Mesenteric fat pad (tissue), 1 donor: ENCODE data around the gene BCL11A. TPM values are rescaled to one million over a fixed set of nuclear protein-coding genes. Genes with fewer than 3 reads are reported as not detected.

ENCODE experiments used
- DNase-seq: peaks from one replicate; pipeline ENCODE4 v3.0.0-alpha.2; 2020; ENCODE audit warnings: low spot score
- total RNA-seq: library from RNA; stranded (reverse); fragmentation: NEBNext Ultra II Directional; extraction: Animal tissue kit (Norgen Biotek cat#: 25700); gene quantifications from one replicate; pipeline ENCODE4 v1.2.1, GENCODE V29; 2021
- donor health status: DM: yes; HTN: yes; CAD: no.

The BCL11A gene
- total RNA-seq, 1 donor from 2014 or later = 0.64 TPM

DNA sequence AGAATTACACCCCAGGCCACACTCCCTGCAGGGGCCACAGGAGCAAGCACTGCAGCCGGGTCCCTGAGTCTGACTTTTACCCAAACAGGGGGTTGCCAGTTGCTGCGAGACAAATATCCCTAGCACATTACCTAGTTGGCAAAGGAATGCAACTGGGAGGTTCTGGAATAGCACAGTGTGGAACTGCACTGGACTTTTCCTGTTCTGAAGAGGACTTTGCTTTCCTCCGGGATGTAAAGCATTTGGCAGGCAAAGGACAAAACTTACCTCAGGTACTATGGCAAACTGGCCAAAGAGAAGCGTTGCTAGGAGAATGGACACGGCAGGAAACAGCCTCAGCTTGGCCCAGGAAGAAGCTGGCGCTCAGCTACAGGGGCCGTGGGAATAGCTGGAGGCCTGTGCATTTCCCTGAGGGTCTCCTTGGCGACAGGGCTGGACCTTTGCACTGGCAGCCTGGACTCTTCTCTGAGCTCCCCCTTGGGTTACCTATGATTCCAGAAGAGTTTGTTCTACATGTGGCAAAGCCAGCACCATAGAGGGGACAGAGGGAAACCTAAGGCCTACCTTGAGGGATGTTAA lies 45.0 kb downstream of the BCL11A start:
- no peak for DNase-seq

DNA sequence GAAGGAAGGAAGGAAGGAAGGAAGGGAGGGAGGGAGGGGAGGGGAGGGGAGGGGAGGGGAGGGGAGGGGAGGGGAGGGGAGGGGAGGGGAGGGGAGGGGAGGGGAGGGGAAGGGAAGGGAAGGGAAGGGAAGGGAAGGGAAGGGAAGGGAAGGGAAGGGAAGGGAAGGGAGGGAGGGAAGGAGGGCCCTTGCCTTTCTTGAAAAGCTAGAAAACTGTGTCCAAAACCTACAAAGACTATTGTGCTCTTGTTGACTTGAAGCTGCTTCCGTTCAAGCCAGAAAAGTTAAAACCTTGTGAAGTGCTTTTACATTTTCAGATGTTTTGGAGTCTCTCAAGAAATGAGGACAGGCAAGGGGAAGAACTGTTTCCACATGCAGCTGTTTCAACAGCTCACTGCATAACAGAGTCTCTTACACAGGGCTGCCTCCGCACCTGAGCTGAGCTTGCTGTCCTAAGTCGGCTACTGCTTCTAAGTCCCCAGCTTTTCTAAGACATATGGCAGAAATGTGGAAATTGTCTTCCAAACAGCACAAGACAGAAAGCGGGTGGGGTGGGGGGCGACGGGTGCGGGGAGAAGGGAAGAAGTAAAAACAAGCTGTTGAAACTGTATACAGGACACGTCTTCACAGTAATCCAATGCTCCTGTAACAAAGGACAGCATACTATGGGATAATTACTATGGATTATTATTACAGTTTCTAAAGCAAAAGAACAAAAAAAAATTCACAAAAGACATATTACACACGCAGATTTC lies 46.1 kb downstream of the BCL11A start:
- DNase-seq = no peak

GRCh38 chr2:60505880-60506260 lies 47.6 kb downstream of the BCL11A start:
- DNase-seq = no peak

DNA sequence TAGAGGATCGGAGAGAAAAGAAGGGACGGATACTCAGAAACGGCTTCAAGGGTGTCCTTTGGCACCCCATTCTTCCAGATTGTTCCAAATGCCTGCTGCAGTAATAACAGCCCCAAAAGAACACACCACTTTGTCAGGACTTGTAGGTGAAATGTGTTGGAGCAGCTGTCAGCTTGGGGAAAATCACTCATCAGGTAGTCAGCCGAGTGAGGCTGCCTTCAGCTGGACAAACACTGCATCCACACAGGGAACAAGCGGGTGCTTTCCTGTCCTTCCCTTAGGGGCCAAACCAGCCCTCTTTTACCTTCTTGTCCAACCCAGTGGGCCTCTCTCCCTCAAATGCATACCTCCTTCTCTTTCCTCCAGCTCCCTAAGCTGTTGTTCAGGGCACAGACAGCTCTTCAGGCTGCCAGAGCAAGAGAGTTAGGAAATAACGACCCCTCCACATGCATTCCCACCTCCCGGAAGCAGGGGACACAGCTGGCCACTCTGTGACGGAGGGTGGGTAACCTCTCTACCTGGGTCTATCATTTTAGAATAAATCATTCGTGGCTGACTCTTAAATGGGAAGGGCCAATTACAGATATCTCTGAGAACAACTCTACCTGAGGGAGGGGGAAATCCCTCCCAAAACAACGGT lies 48.1 kb downstream of the BCL11A start:
- no peak for DNase-seq

DNA sequence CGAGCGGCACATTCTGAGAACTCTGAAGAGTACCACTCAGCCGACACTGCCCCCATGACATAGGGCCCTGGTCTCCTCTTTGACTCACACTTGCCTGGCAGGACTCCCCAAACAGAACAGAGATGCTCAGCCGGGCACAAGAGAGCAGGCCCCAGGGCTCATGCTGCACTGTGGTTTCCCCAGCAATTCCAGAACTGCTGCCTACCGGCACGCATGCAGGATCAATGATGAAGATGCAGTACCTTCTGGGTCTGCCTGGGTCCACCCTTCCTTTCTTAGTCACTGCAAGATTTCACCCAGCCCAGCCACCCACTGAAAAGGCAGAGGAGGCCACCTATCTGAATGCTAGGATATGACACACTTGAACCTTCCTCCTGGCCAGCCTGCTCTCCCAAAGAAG lies 49.4 kb downstream of the BCL11A start:
- DNase-seq = no peak

DNA sequence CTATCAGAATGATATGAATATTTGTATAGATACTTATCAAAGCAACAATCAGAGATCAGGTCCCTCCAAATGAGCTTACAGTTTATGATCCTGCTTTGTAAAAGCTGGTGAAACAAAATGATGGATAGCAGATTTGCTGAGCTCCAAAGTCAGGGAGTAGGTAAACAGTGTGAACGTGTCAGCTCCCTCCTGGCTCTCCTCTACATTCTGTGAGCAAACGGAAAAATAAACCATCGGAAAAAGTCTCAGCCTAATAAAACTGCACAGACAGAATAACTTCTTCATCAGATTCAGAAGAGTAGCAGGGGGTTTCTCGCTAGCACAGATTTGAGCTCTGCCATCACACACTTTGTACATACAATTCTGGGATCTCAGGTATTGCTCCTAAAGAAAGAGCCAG lies 51.3 kb downstream of the BCL11A start:
- DNase-seq = no peak

DNA sequence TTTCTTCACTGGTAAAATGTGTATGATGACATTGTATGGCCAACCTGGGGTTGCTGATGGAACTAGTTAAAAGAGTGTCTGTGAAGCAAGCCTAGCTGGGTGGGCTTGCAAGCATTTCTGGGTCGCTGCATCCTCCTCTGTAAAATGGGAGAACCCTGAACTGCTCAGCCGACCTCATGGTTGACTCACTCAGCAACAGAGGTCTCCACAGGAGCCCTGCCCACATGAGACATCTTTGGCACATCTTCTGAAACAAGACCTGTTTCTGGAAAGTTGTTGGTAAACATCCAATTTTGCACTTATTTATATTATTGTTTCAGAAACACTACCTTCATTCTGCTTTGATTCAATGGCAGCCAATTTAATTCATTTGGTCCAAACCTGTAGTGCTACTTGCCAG lies 52.6 kb downstream of the BCL11A start:
- no peak for DNase-seq

DNA sequence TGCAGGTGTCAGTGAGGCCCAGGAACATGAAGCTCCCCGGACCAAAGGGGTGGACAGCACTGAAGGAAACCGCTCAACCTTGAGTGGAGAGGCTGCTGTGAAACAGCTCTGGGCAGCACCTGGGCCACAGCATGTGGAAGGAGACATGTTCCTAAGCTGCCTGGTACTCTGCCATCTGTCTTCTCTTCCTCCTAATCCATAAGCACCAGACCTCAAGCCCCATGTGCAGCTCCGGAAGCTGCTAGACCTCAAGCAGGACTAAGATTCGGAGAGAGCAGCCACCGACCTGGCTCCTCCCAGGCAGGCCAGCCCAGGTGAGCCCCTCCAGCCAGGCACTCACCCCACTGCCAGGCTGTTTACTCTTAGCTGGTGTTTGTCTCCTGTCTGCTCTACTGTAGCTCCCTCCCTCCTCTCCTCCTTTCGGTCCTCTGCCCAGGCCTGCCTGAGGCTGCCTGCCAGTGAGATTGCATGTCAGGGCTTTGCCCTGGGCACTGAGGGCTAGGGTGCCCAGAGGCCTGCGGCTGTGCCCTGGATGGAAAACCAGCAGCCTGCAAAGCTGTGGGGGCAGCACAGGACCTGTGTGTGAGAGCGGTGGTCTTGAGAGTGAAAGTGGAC lies 53.7 kb downstream of the BCL11A start:
- DNase-seq = no peak

DNA sequence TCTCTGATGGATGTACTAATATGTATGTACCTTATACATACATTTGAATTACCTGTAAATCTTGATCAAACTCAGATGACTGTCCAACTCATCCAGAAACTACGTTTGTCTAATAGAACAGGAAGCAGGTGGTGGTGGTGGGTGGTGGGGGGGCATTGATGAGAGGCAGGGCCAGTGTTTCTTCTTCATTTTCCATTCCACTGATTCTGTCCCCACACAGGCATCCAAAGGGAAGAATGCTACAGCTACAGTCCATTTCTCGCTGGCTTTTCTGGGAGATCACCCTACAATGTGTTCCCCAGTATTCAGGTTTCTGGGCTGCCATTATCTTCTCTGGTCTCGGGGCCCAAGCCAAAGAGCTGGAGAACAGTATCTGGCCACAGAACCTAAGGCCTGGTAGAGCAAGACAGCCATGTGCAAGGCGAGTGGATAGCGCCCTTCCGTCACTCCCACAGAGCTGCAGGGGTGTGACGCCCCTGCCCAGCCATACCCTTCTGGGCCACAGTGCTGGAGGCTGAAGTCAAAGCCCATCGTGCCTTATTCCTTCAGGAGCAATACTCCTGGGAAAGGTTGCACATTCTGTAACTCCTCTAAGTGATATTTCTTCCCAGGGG lies 54.5 kb downstream of the BCL11A start:
- DNase-seq = no peak

DNA sequence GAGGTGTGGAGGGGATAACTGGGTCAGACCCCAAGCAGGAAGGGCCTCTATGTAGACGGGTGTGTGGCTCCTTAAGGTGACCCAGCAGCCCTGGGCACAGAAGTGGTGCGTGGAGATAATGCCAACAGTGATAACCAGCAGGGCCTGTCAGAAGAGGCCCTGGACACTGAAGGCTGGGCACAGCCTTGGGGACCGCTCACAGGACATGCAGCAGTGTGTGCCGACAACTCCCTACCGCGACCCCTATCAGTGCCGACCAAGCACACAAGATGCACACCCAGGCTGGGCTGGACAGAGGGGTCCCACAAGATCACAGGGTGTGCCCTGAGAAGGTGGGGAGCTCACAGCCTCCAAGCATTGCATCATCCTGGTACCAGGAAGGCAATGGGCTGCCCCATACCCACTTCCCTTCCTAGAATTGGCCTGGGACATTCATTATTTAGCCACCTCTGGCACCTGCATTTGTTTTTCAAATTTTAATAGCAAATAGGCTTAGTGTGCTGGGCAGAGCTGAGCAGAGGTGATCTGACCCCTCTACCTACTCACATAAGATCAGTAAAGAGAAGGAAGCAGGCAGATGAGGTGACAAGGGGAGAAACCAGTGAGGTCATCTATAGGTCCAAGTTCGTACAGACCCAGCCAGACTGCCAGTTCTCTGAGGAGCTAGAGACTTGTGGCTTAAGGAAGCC lies 55.2 kb downstream of the BCL11A start:
- DNase-seq = no peak

DNA sequence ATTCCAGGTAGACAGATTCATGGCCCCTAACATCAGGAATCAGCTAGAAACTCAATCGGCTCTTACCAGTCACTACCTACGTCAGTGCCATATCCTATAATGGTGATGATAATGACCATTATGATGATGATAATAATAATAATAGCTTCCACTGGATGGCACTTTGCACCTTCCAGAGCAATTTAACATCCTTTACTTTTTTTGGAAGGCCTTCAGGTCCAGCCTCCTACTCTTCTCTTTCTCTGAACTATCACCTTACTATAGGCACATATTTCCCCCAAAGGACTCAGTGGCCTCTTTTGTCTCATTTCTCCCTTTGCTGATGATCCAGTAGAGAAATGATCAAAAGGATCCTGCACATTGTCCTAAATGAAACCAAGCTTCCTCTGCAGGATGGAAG lies 56.0 kb downstream of the BCL11A start:
- no peak for DNase-seq

- no peak for DNase-seq
Observed at GRCh38 chr2:60496956-60497355, 56.5 kb downstream of the BCL11A start.

DNA sequence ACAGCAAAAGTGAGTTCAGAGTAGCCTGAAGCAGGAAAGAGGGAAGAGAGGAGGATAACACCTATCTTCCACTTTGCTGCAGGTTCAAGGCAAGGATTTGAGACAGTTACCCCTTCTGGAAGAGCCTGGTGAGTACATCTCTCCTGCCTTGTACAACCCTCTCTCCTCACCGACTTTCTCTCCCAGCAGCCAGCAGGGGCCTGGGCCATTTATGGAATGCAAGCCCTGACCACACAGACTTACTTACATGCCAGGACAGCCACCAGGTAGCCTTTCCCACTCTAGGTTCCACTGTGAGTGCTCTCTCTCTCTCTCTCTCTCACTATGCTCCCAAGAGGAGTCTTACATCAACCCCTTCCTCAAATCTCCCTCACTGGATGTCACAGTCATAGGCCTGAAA lies 57.0 kb downstream of the BCL11A start:
- DNase-seq = no peak

GRCh38 chr2:60495041-60495625 lies 58.3 kb downstream of the BCL11A start:
- DNase-seq = no peak

DNA sequence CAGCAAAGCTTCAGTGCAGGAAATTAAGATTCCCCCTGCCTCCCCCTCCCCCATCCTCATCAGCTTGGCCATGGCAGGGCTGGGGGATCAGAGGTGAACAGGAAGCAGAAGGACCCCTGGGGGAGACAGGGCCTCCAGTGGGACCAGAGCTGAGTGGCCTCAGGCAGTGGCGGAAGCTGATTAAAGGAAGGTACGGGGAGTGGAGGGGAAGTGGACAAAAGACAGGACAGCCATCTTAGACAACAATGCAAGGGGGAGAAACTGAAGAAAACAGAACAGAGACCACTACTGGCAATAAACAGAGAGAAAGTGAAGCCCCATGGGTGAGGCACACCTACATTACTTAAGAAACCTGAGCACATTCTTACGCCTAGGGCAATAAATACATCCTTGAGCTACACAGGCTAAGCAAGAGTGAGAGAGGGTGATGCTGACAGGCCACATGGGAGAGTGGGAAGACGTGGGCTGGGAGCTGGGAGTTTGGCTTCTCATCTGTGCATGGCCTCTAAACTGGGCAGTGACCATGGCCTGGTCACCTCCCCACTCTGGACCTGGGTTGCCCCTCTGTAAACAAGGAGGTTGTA lies 59.6 kb downstream of the BCL11A start:
- no peak for DNase-seq

GRCh38 chr2:60492548-60492947 lies 60.9 kb downstream of the BCL11A start:
- DNase-seq = no peak

- no peak for DNase-seq
Observed at GRCh38 chr2:60490848-60491247, 62.6 kb downstream of the BCL11A start.

GRCh38 chr2:60490441-60490840 lies 63.0 kb downstream of the BCL11A start:
- DNase-seq = no peak

DNA sequence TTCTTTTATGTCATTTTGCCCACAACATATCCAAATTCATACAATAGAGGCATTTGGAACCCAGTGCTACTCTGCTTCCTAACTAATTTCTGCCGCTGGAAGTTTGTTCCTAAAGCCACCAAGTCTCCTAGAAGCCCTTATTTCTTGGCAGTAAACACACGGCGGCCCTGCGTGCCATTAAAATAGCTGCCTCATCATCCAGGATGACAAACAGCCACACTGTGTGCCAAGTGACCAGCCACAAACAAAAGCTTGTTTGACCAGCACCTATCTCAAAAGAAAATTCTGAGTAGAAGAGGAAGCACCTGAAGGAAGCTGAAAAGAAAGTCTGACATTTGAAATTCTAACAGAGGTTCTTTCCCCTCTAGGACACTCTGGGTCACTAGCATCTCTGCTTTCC lies 64.2 kb downstream of the BCL11A start:
- DNase-seq = no peak

DNA sequence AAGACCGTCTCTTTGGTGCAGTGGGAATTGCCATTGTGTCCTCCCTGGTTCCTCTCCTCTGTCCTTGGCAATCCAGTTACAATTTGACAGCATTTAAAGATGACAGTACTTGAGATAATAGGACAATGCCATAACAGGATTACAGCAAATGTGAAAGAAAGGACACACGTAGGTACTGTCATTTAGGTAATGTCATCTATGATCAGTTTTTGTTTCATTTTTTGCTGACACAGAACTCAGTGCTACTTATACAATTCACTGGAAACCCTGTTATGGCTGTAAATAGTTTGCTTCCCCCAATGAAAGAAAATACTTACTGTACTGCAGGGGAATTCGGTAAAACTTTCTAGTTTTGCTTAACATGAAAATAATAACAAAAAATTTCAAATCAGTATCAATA lies 65.2 kb downstream of the BCL11A start:
- DNase-seq = no peak

GRCh38 chr2:60487174-60487573 lies 66.3 kb downstream of the BCL11A start:
- DNase-seq = no peak
